ENCODE measurements around the gene ITGA7.

ITGA7 gene

DNA sequence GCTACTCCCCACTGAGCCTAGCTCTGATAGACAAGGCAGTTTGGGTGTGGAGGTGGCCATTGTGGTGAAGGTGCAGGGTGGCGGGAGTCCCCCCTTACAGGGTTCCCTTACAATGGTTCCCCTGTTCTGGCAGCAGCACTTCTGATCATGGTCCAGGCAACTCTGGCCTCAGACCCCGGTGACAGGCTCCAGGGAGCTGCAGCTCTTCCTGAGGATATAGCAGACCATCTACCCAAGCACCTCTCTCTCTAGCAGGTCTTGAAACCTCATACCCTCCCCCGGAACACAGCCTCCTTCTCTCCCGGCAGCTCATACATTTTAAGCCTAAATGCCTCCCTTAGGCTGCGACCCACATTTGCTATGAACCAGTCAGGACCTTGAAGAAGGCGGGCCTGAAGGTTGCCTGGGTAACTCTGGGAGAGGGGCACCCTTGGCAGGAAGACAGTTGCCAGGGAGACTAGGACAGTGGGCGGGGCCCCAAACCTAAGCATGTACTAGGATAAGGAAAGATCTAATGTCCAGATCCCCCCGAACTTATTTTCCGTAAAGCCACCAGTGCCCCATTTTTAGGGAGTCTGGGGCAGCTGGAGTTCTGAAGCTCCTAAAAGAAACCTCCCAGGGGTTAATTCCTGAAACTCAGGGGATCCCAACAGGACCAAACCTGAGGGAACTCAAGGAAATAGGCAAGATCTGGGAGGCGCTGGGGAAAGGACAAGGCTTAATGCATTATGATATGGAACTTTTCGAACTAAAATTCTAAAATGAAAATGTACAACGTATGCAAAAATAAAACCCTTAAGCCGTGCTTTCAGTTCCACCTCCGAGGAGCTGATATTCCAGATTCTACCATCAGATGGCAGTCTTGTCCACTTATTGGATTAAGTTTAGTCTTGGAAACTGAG lies 30.7 kb upstream of the ITGA7 start:
- Mint-ChIP-seq H3K27me3 (no peaks in the 10 kb centered on the region), H3K9me3 (no peaks in the 10 kb centered on the region), H3K4me1 (ENCODE audit: low read depth) (peaks cover 27% of the 10 kb centered on the region), H3K36me3 (ENCODE audit: low read depth) (peaks cover under 1% of the 10 kb centered on the region), H3K4me3 (peak overlapping the region; percentile 79), H3K27ac (peak overlapping the region; percentile 91)
- peak; percentile 82 for DNase-seq

DNA sequence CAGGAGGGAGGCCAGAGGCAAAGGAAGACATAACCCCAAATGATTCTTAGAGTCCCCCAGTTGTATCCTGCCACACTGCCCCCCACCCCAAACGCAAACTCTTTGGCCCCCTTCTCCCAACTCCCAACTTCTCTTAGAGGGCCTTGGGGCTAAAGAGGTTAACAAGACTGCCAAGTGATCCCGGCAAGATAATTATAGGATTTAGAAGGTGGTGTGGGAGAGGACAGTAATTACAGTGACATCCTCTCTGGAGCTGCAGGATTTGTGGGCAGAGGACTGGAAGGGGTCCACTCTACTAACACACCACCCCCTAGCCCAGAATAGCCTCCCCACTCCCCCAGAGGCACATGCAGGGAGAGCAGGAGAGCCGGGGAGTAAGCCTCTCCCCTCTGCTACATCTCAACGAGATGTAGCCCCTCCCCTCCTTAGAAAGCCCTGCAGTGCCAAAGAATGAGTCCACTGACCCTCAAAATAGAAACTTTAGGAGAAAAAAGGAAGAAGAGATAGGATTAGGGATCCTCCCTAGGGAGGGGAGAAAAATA lies 29.9 kb upstream of the ITGA7 start:
- no peaks in the 10 kb centered on the region for H3K9me3 Mint-ChIP-seq
- peaks cover 25% of the 10 kb centered on the region for H3K4me1 Mint-ChIP-seq (ENCODE audit: low read depth)
- H3K27ac Mint-ChIP-seq, result peak overlapping the region; percentile 91
- H3K4me3 Mint-ChIP-seq, result peak overlapping the region; percentile 79
- no peaks in the 10 kb centered on the region for H3K36me3 Mint-ChIP-seq (ENCODE audit: low read depth)
- DNase-seq, result no peak
- no peaks in the 10 kb centered on the region for H3K27me3 Mint-ChIP-seq

DNA sequence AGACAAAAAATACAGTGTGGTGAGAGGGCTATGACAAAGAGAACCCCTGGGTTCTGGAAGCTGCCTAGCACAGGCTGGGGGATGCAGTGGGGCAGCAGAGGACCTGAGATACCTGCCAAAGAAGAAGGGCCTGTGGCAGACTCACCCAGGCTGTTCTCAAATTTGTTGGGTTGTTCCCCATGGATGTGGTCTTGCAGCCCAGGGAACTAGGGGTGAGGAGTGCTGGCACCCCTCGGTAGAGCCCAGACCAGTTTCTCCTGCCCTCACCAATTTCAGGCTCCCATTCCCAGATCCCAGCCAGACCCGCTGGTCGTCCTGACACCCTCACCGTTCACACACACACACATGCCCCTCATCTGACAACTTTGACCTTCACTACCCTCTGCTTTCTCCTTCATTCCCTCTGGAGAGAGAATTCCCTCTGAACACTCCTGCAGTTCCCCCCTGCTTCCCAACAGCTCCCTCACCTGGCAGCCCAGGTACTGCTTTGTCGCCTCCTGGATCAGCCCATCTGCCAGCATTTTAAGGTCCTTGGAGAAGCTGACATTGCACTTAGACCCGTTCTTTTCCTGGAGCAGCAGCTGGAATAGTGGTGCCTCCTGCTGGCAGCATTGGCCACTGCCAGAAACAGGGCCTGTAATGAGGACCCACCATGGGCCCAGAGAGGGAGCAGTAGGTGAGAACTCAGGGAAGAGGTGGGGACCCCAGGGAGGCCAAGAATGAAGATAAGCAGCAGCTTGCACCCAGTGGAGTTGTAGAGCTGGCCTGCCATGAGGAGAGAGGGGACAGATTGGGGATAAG lies 29.3 kb upstream of the ITGA7 start:
- Mint-ChIP-seq H3K4me3 (no peak overlapping the region), H3K9me3 (no peaks in the 10 kb centered on the region), H3K36me3 (ENCODE audit: low read depth) (no peaks in the 10 kb centered on the region), H3K27me3 (no peaks in the 10 kb centered on the region), H3K27ac (peak overlapping the region; percentile 72), H3K4me1 (ENCODE audit: low read depth) (peaks cover 22% of the 10 kb centered on the region)
- peak; percentile 73 for DNase-seq

DNA sequence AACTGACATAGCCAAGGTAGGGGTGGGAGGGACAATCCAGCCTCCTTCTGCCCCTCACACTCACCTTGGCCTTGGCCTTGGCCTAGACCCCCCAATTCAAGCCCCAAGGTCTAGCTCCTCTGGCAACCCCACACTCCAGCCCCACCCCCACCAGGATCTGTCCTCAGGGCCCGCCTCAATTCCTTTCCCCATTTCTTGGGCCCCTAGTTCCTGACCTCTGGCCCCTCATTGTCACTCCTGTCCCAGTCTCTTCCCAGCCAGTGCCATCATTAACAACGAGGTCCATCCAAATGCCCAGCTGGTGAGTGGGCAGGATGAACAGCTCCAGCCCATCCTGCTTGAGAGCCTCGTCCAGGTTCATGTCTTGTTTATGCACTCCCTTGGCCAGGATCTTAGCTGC lies 28.4 kb upstream of the ITGA7 start:
- Mint-ChIP-seq H3K9me3 (no peaks in the 10 kb centered on the region), H3K4me3 (no peak overlapping the region), H3K36me3 (ENCODE audit: low read depth) (no peaks in the 10 kb centered on the region), H3K27me3 (no peaks in the 10 kb centered on the region), H3K27ac (no peak overlapping the region), H3K4me1 (ENCODE audit: low read depth) (peaks cover 24% of the 10 kb centered on the region)
- no peak for DNase-seq

DNA sequence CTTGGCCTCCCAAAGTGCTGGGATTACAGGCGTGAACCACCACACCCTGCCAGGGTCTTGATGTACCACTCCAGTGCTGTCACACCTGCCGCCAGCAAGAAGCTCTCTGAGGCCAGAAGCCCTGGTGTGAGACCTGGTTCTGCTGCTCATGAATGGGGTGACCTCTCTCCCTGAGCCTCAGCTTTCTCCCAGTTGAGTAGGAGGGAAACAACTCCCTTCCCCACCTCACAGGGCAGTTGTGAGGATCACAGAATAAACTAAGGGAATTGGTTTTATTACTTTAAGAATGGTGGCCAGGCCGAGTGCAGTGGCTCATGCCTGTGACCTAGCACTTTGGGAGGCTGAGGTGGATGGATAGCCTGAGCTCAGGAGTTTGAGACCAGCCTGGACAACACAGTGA lies 26.9 kb upstream of the ITGA7 start:
- peaks cover 35% of the 10 kb centered on the region for H3K4me1 Mint-ChIP-seq (ENCODE audit: low read depth)

DNA sequence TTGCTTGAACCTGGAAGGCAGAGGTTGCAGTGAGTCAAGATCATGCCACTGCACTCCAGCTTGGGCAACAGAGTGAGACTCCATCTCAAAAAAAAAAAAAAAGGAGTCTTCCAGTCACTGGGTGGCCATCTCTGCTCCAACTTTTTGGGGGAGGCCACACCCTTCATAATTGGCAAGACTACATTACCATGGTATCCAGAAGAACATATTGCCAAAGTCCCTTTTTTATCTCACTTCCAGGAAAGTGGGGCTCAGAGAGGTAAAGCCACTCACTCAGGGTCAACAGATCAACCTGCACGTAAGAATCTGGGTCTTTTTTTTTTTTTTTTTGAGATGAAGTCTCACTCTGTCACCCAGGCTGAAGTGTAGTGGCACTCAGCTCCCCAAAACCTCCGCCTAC lies 26.2 kb upstream of the ITGA7 start:
- Mint-ChIP-seq H3K4me1 (ENCODE audit: low read depth) (peaks cover 37% of the 10 kb centered on the region), H3K36me3 (ENCODE audit: low read depth) (peaks cover 13% of the 10 kb centered on the region), H3K4me3 (no peak overlapping the region), H3K27me3 (no peaks in the 10 kb centered on the region), H3K27ac (no peak overlapping the region), H3K9me3 (no peaks in the 10 kb centered on the region)
- no peak for DNase-seq

More for the DNA sequence above, 26.9 kb upstream of the ITGA7 start:
- Mint-ChIP-seq H3K4me3 (no peak overlapping the region), H3K27me3 (no peaks in the 10 kb centered on the region), H3K9me3 (no peaks in the 10 kb centered on the region), H3K27ac (no peak overlapping the region), H3K36me3 (ENCODE audit: low read depth) (peaks cover 10% of the 10 kb centered on the region)
- no peak for DNase-seq

DNA sequence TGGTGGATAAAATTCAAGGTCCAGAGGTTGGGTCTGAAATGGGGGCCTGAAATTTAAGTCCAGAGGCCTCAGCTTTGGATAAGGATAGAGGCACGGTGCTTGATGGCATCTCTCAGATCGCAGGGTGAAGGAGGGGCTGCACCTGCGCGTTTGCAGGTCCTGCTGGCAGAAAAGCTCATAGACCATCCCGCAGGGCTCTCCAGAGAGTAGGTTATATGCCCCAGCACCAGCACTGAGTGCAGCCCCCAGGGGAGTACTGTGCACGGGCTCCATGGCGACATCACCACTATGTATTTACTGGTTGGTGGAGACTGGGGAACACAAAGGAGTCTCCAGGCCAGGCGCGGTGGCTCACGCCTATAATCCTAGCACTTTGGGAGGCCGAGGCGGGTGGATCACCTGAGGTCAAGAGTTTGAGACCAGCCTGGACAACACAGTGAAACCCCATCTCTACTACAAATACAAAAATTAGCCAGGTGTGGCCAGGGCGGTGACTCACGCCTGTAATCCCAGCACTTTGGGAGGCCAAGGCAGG lies 25.4 kb upstream of the ITGA7 start:
- peaks cover 13% of the 10 kb centered on the region for H3K36me3 Mint-ChIP-seq (ENCODE audit: low read depth)
- H3K4me3 Mint-ChIP-seq, result no peak overlapping the region
- no peak for DNase-seq
- H3K9me3 Mint-ChIP-seq, result no peaks in the 10 kb centered on the region
- no peaks in the 10 kb centered on the region for H3K27me3 Mint-ChIP-seq
- peaks cover 33% of the 10 kb centered on the region for H3K4me1 Mint-ChIP-seq (ENCODE audit: low read depth)
- H3K27ac Mint-ChIP-seq, result no peak overlapping the region

DNA sequence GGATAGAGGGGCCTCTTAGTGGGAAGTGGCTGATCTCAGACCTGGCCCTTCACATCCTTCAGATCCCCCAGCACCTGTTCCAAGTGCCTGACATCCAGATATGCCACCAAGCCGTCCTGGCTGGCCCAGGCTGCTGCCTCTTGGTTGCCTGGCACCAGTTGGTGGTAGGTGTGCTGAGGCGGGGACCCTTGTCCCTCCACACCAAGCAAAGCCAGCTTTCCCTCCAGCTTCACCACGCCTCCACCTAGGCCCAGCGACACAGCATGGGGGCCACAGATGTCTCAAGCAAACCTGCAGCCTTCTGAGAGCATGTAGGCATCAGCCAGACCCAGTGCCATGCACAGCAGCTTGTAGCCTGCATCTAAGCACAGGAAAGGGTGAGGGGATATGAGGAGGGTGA lies 24.6 kb upstream of the ITGA7 start:
- DNase-seq, result no peak
- no peak overlapping the region for H3K27ac Mint-ChIP-seq
- H3K36me3 Mint-ChIP-seq (ENCODE audit: low read depth), result peaks cover 17% of the 10 kb centered on the region
- H3K4me1 Mint-ChIP-seq (ENCODE audit: low read depth), result peaks cover 33% of the 10 kb centered on the region
- H3K9me3 Mint-ChIP-seq, result no peaks in the 10 kb centered on the region
- H3K4me3 Mint-ChIP-seq, result no peak overlapping the region
- no peaks in the 10 kb centered on the region for H3K27me3 Mint-ChIP-seq

DNA sequence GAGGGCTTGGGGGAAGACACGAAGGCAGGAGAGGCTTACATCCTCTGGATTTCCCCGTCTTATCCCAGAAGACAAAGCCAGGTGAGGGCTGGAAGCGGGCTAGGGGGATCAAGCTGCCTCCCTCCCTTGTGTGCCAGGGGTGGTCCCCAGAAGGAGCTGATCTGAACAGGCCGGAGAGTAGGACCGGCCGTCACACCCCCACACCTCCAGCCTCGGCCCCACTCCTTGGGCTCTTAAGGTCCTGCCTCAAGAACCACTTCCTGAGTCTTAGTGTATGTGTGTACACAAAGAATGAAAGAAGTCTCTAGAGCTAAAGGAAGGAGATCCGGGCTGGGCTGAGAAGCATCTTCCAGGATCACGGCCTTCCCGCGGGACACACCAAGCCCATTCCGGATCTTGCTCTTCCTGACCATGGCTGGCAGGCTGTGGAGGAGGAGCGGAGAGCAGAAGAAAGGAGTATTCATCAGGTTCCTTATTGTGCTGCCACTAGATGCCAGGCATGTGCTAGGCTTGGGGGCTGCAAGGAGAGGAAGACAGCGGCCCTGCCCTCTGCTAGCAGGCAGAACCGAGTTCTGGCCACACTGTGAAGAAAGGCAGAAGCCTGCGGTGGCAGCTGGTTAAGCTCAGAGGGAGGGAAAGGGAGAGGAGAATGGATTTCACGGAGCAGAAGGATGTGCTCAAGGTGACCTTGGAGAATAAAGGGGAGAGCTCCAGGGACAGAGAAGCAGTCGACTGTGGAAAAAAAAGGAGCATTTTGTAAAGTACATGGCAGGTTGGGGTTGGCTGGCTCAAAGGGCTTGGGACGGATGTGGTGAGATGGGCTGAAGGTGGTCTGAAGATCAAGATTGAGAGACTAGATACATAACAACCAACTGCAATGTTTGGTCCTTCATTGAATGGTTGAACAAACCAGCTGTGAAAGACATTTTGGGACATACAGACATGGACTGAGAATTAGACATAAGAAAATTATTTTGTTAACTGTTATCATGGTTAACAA lies 22.4 kb upstream of the ITGA7 start:
- H3K4me1 Mint-ChIP-seq (ENCODE audit: low read depth), result peaks cover 42% of the 10 kb centered on the region
- peak; percentile 58 for DNase-seq
- peak overlapping the region; percentile 95 for H3K27ac Mint-ChIP-seq
- H3K27me3 Mint-ChIP-seq, result no peaks in the 10 kb centered on the region
- H3K9me3 Mint-ChIP-seq, result no peaks in the 10 kb centered on the region
- H3K36me3 Mint-ChIP-seq (ENCODE audit: low read depth), result peaks cover 38% of the 10 kb centered on the region
- peak overlapping the region; percentile 86 for H3K4me3 Mint-ChIP-seq

DNA sequence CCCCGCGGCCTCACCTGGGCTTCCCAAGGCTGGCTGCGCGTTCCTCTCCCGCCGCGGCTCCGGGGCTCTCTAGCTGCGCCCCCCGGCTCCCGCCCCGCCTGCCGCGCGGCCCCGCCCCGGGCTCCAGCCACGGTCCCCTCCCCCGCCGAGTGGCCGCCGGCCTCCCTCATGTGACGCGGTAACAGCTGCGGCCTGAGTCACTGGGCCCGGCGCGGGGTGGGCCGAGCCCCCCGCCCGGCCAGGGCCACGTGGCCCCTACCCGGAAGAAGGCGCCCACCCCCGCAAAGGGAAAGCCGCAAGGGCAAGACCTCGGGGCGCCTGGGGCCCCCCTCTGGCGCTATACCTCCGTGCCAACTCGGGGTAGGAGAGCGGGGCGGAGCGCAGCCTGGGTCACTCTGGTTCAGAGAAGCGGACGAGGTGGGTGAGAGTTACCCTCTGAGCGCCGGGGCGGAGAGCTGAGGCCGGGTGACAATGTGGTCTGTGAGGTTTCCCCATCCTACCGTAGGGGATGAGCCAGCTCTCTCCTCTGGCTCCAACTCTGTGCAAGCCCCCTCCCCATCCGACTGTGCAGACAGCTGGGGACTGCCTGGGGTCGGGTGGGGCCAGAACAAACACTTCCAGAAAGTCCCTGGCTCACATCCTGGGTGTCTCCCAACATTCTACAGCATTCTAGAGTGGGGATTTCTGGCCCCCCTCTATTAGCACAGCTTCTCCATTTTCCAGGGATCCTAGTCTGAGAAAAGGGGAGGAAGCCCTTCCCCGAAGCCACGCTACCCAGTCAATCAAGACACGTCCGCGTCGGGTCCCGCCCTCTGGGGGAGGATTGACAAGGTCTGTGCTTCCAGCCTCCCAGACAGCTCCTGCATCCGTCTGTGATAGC lies 21.5 kb upstream of the ITGA7 start, which contains the start of gene CD63:
TSS of gene CD63 (minus strand) at position 71 of the 880 bp plus-strand sequence. CDS start 668 bp downstream, outside the sequence.
- Mint-ChIP-seq H3K9me3 (no peaks in the 10 kb centered on the region), H3K36me3 (ENCODE audit: low read depth) (peaks cover 47% of the 10 kb centered on the region), H3K4me3 (peak within 1 kb of the TSS; percentile 86), H3K4me1 (ENCODE audit: low read depth) (peaks cover 46% of the 10 kb centered on the region), H3K27me3 (no peaks in the 10 kb centered on the region), H3K27ac (peak within 1 kb of the TSS; percentile 95)
- DNase-seq, result peak; percentile 87

DNA sequence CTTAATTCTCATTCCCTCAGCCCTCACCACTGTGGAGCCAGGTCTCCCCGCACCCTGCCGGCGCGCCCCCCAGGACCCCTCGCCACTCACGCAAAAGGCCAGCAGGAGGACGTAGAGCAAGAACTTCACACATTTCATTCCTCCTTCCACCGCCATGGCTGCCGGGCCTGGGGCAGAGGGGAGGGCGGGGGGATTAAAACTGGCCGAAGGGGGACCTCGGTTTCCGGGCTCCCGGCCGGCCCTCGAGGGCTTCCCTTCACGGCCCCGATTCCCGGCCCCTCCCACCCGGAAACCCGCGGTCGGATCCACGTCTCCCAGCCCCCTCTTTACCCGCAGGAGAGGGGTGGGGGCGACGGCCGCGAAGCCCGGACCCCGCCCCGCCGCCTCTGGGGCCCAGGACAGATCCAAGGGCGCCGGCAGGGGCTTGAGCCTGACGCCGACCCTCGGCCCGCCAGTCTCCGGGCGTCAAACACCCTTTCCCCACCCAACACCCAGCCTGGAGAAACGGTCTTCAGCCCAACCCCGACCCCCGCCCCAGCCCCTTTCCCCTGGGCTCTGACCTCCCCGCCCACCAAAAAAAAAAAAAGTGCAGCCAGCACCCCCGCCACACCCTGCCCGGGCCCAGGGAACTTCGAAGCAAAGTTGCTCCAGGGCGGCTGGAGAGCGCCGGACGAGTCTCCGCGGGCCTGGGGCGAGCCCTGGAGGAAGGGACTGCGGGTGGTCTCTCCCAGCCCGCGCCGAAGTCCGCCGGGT lies 20.7 kb upstream of the ITGA7 start:
- Mint-ChIP-seq H3K27ac (peak overlapping the region; percentile 87), H3K4me1 (ENCODE audit: low read depth) (peaks cover 46% of the 10 kb centered on the region), H3K36me3 (ENCODE audit: low read depth) (peaks cover 55% of the 10 kb centered on the region)

DNA sequence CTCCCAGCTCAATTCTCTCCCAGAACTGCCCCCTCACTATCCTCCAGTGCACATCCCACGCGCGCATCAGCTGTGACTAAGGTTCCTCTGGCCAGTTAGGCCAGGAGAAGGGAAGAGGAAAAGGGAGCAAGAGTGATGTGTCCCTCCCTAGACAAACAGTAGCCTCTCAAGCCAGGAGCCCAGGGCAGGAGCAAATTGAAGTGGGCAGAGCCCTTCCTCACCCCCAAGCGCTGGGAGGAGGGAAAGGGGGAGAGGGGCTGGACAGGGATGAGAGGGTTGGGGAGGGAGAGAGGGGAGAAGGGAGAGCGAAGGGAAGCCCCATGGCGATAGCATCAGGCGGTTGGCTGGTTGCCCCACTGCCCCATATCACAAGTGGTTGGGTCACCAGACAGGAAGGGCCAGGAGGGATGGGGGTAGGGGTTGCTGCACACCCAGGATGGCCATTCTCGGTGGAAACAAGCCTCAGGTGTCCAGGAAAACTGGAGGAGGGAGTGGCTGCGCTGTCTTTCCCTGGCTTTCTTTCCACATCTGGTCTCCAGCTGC lies 20.0 kb upstream of the ITGA7 start:
- DNase-seq, result no peak
- Mint-ChIP-seq H3K9me3 (no peaks in the 10 kb centered on the region), H3K4me1 (ENCODE audit: low read depth) (peaks cover 46% of the 10 kb centered on the region), H3K27ac (peak overlapping the region; percentile 87), H3K4me3 (peak overlapping the region; percentile 86), H3K27me3 (no peaks in the 10 kb centered on the region), H3K36me3 (ENCODE audit: low read depth) (peaks cover 59% of the 10 kb centered on the region)

More for the DNA sequence above, 20.7 kb upstream of the ITGA7 start:
- Mint-ChIP-seq H3K9me3 (no peaks in the 10 kb centered on the region), H3K4me3 (peak overlapping the region; percentile 86), H3K27me3 (no peaks in the 10 kb centered on the region)
- DNase-seq, result peak; percentile 57

All from activated T-cell treated with anti-CD3 and anti-CD28 coated beads, Interleukin-2, amount 50 U/mL, for 24 hours (primary cell).